HG03354 (cell line): ENCODE results near the gene TMEM132E.
"Not testable (repeated sequence)": the region's sequence is repeated elsewhere in the genome, so short reads cannot be mapped to it uniquely, and the experiment has no call there.

Experiments
- ATAC-seq: cut with Tn5 transposase; IDR thresholded peaks from one replicate; pipeline ENCODE4 v1.9.1; 2021; ENCODE audit warnings: mild to moderate bottlenecking; ENCODE audit not compliant: unreplicated experiment, poor library complexity, severe bottlenecking

Gene TMEM132E, protein sequence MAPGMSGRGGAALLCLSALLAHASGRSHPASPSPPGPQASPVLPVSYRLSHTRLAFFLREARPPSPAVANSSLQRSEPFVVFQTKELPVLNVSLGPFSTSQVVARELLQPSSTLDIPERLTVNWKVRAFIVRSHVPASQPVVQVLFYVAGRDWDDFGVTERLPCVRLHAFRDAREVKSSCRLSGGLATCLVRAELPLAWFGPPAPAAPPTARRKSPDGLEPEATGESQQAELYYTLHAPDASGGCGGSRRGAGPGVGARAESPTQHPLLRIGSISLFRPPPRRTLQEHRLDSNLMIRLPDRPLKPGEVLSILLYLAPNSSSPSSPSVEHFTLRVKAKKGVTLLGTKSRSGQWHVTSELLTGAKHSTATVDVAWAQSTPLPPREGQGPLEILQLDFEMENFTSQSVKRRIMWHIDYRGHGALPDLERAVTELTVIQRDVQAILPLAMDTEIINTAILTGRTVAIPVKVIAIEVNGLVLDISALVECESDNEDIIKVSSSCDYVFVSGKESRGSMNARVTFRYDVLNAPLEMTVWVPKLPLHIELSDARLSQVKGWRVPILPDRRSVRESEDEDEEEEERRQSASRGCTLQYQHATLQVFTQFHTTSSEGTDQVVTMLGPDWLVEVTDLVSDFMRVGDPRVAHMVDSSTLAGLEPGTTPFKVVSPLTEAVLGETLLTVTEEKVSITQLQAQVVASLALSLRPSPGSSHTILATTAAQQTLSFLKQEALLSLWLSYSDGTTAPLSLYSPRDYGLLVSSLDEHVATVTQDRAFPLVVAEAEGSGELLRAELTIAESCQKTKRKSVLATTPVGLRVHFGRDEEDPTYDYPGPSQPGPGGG (N-terminal part only)

DNA sequence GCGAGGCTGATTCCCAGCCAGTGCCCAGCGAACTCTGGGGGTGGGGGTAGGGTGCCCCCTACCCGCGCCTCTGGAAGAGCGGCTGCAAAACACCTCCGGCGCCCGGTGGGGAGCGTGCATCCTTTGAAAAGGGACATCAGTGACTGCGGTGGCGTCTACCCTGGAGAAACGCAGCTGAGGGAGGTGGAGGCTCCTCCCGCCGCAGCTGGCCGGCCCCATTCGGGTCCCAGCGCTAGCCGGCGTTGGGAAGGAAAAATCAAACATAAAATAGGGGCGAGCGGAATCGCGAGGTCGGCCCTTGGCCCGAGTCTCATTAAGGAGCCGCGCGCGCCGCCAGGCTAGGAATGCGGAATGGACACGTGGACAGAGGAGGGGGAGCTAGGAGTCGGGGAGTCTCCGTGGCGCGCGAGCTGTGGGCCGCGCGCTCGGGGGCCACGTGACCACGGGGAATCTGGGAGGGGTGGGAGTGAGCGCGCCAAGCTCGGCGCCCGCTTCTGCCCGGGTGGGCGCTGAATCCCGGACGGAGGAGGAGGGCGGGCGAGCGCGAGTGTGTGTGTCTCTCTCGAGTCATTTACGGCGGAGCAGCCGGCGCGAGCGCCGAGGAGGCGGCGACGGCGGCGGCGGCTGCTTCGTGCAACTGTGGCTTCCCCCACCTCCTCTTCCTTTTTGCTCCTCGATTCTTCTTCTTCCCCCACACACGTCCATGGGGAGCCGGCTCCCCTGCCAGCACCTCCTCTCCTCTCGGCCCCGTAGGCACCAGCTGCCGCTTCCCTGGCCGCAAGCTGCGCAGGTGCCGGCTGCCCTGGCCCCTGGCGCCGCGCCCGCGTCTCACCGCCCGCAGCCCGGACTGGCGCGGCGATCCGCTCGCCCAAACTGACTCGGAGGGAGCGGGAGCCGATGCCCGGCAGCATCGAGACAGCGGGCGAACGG is at the start of gene TMEM132E:
TSS of gene TMEM132E (plus strand) at position 566 of the 930 bp plus-strand sequence. CDS start 1,495 bp downstream, outside the sequence.
- ATAC-seq = no peak

- ATAC-seq = no peak
Measured at GRCh38 chr17:34530918-34531317, 48.5 kb upstream of the TMEM132E start.

GRCh38 chr17:34532281-34533065 is 46.9 kb upstream of the TMEM132E start:
- no peak for ATAC-seq

GRCh38 chr17:34533806-34534527 is 45.4 kb upstream of the TMEM132E start:
- no peak for ATAC-seq

- no peak for ATAC-seq
Measured at GRCh38 chr17:34537445-34537844, 41.9 kb upstream of the TMEM132E start.

DNA sequence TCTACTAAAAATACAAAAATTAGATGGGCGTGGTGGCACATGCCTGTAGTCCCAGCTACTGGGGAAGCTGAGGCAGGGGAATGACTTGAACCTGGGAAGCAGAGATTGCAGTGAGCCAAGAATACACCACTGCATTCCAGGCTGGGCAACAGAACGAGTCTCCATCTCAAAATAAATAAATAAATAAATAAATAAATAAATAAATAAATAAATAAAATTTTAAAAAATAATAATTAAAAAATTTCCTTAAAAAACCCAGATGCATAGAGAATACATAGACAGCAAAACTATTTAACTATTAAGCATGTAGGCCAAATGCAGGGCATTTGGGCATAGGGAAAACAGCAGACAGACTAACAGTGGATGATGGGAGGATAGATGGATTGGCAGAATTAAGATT is 40.8 kb upstream of the TMEM132E start:
- not testable (repeated sequence) for ATAC-seq

GRCh38 chr17:34539881-34540280 is 39.5 kb upstream of the TMEM132E start:
- ATAC-seq = no peak

GRCh38 chr17:34542700-34543336 is 36.6 kb upstream of the TMEM132E start:
- ATAC-seq = no peak

- no peak for ATAC-seq
Measured at GRCh38 chr17:34547453-34548063, 31.8 kb upstream of the TMEM132E start.

DNA sequence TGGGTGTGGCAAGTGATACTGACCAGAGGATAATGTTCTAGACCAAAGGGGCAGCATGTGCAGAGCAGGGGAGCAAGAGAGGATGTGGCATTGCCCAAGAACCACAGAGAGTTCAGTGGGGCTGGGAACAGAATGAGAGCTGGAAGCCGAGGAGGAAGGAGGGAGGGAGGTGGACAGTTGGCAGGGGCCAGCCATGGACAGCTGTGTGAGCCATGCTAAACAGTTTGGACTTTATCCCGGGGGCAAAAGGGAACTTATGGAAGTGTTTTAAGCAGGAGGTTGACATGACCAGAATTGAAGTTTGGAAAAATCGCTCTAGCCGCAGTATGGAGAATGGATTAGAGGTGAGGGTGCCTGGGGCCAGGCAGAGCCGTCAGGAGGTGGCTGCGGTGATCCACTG is 29.4 kb upstream of the TMEM132E start:
- ATAC-seq = no peak

DNA sequence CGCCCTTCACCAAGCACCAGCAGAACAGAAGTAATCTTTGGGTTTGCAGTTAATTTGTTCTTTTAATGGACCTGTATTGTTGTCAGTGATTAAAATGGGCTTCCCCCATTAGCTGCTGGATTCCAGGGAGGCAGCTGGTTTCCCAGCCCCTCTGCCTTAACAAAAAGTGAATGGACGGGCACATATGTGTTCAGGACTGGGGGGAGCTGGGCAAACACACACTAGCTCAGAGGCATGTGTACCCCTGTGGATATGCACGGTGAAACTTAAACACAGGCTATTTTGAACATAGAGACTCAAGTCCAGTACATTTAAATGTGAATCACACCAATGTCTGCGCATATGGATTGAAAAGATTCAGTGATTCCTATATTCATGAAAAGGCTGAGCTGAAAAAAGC is 25.5 kb upstream of the TMEM132E start:
- no peak for ATAC-seq

GRCh38 chr17:34556384-34556783 is 23.0 kb upstream of the TMEM132E start:
- no peak for ATAC-seq

DNA sequence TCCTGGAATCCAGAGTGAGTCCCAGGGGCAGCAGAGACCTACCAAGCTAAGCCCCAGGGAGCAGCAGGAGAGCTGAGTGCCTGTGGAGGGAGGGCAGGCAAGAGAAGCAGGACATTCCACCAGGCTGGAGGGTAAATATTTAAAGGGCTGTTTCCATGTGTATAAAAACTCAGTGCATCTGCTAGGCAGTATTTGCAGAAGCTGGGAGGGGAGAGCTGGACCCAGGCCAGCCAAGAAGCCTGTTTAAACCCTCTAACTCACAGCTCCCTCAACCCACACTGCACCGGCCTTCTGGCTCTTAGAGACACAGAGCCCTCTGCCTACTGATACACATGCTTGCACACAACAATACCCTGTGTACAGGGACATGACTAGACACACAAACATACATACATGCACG is 22.5 kb upstream of the TMEM132E start:
- no peak for ATAC-seq

GRCh38 chr17:34561328-34561727 is 18.1 kb upstream of the TMEM132E start:
- ATAC-seq = no peak

DNA sequence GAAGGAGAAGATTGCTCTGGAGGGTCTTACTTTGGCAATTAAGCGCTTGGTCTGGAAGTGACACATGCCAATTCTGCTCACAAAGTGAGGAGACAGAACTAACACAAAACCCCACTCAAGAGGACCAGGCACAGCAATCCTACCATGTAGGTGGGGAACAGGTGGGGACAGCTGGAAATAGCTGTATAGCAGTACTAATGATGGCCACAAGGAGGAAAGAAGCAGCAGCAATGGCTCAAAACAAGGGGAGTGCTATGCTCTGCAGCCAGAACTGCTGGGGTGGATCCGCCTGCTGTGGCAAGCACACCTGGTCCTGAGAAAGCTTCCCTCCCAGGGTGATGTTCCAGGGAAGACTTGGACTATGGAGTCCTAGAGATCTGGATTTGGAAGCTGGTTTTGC is 17.0 kb upstream of the TMEM132E start:
- ATAC-seq = no peak

DNA sequence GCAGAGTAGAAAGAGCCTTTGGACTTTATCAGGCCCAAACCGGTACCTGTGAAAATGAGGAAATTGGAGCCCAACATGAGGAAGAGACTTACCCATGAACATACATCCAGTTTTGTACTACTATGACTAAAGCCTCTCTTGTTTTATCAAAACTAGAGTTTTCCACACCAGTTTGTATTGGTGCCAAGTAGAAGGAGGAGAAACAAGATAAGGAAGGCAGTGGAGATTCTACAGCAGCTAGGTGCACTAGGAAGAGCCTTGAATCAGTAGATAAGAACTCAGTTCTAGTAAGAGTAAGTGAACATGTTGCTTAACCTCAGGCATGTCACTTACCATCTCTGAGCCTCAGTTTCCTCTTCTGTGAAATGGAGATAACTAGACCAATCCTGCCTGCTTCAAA is 13.7 kb upstream of the TMEM132E start:
- ATAC-seq = no peak

GRCh38 chr17:34566201-34566600 is 13.2 kb upstream of the TMEM132E start:
- ATAC-seq = no peak

GRCh38 chr17:34566873-34567272 is 12.5 kb upstream of the TMEM132E start:
- no peak for ATAC-seq
